SK-N-SH treated with all-trans-retinoic acid at 6 μM for 48 hours (cell line): ENCODE measurements around the gene GPRIN3.

Experiments used
- CSRNP3 ChIP-seq: fragments of 250-450 bp; sonication (Bioruptor Pico); IDR thresholded peaks from 2 replicates; pipeline ENCODE4 v1.5.1; 2021; ENCODE audit warnings: mild to moderate bottlenecking, moderate library complexity
- TCF4 ChIP-seq: fragments of 250-450 bp; sonication (Bioruptor Pico); IDR thresholded peaks from 2 replicates; pipeline ENCODE4 v1.8.0; 2021; ENCODE audit warnings: mild to moderate bottlenecking, moderate library complexity, borderline replicate concordance
- TSHZ2 ChIP-seq: fragments of 250-450 bp; sonication (Bioruptor Pico); IDR thresholded peaks from 2 replicates; pipeline ENCODE4 v1.5.0; 2020; ENCODE audit warnings: mild to moderate bottlenecking, moderate library complexity

- no peak for TF ChIP-seq TCF4 (CRISPR knock-in tag)
- no peak for TF ChIP-seq TSHZ2
- TF ChIP-seq CSRNP3 (CRISPR knock-in tag): no peak
These were observed 32.0 kb downstream of the GPRIN3 start for GRCh38 chr4:89275587-89275986.
